ENCODE results near the gene KNDC1.

KNDC1 gene

DNA sequence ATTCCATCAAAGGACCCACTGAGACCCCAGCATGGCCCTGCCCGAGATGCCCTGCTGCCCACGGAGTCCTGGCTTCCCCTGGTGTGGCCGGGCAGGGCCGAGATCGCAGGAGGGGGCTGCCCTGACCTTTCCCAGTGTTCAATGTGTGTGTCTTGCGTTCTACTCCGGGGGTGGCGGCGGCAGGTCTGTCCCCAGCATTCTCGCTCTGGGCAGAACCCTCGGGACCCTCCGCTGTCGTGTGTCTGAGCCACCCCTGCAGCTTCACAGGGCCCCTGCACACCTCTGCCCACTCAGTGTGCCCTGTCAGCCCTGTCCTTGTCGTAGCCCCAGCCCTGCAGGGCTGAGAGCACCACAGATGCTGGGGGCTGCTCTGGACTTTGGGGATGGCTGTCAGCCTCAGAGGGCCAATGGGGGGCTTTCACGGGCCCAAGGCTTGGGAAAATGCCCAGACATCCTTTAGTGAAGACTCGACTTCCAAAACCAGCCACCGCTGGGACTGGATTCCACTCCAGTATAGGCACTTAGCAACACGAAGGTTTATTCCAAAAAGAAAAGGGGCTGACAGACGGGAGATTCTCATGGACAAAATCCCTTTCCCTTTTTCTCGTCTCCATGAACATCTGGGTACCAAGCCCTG, 30.0 kb upstream of the KNDC1 start:
- Histone ChIP-seq H3K4me1 (ENCODE audit: control insufficient read depth, insufficient read depth, low read length) (no peaks in the 10 kb centered on the region), H3K4me3 (ENCODE audit: low read depth, low read length) (no peak overlapping the region), H3K27ac (ENCODE audit: extremely low read depth, low read depth, low read length) (no peak overlapping the region), H3K36me3 (ENCODE audit: control insufficient read depth in 2 of 2, insufficient read depth in 1 of 2, low read length in 2 of 2) (no peaks in the 10 kb centered on the region), H3K9me3 (ENCODE audit: control insufficient read depth, insufficient read depth, low read depth, low read length) (no peaks in the 10 kb centered on the region)
- ChIA-PET CTCF (no interaction called here), POLR2A (no interaction called here)
- TF ChIP-seq ZBTB21 (tag by site-specific recombination; IDR thresholded peaks at IDR 0.05) (no peak), ZNF239 (tag by site-specific recombination; IDR thresholded peaks at IDR 0.05) (no peak), ZNF184 (tag by site-specific recombination; IDR thresholded peaks at IDR 0.05) (no peak), SP3 (tag by site-specific recombination; IDR thresholded peaks at IDR 0.05) (no peak), ZNF394 (tag by site-specific recombination; IDR thresholded peaks at IDR 0.05; ENCODE audit: borderline replicate concordance) (no peak), ZNF629 (tag by site-specific recombination; IDR thresholded peaks at IDR 0.05) (no peak), ZNF202 (tag by site-specific recombination; IDR thresholded peaks at IDR 0.05; ENCODE audit: borderline replicate concordance) (no peak), ZNF324 (tag by site-specific recombination; IDR thresholded peaks at IDR 0.05) (no peak), ZNF776 (tag by site-specific recombination; IDR thresholded peaks at IDR 0.05; ENCODE audit: borderline replicate concordance) (no peak), ZNF416 (tag by site-specific recombination; IDR thresholded peaks at IDR 0.05) (no peak), ZNF350 (tag by site-specific recombination; IDR thresholded peaks at IDR 0.05) (no peak), ZNF521 (tag by site-specific recombination; IDR thresholded peaks at IDR 0.05) (no peak)
- TF ChIP-seq, protein P1, sequence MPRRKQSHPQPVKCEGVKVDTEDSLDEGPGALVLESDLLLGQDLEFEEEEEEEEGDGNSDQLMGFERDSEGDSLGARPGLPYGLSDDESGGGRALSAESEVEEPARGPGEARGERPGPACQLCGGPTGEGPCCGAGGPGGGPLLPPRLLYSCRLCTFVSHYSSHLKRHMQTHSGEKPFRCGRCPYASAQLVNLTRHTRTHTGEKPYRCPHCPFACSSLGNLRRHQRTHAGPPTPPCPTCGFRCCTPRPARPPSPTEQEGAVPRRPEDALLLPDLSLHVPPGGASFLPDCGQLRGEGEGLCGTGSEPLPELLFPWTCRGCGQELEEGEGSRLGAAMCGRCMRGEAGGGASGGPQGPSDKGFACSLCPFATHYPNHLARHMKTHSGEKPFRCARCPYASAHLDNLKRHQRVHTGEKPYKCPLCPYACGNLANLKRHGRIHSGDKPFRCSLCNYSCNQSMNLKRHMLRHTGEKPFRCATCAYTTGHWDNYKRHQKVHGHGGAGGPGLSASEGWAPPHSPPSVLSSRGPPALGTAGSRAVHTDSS (tag by site-specific recombination; IDR thresholded peaks at IDR 0.05): no peak
- TF ChIP-seq, protein P2, sequence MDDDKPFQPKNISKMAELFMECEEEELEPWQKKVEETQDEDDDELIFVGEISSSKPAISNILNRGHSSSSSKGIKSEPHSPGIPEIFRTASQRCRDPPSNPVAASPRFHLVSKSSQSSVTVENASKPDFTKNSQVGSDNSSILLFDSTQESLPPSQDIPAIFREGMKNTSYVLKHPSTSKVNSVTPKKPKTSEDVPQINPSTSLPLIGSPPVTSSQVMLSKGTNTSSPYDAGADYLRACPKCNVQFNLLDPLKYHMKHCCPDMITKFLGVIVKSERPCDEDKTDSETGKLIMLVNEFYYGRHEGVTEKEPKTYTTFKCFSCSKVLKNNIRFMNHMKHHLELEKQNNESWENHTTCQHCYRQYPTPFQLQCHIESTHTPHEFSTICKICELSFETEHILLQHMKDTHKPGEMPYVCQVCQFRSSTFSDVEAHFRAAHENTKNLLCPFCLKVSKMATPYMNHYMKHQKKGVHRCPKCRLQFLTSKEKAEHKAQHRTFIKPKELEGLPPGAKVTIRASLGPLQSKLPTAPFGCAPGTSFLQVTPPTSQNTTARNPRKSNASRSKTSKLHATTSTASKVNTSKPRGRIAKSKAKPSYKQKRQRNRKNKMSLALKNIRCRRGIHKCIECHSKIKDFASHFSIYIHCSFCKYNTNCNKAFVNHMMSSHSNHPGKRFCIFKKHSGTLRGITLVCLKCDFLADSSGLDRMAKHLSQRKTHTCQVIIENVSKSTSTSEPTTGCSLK (tag by site-specific recombination; IDR thresholded peaks at IDR 0.05): no peak
- TF ChIP-seq, protein P3, sequence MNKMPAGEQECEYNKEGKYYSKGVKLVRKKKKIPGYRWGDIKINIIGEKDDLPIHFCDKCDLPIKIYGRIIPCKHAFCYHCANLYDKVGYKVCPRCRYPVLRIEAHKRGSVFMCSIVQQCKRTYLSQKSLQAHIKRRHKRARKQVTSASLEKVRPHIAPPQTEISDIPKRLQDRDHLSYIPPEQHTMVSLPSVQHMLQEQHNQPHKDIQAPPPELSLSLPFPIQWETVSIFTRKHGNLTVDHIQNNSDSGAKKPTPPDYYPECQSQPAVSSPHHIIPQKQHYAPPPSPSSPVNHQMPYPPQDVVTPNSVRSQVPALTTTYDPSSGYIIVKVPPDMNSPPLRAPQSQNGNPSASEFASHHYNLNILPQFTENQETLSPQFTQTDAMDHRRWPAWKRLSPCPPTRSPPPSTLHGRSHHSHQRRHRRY (tag by site-specific recombination; IDR thresholded peaks at IDR 0.05): no peak
- TF ChIP-seq, protein P4, sequence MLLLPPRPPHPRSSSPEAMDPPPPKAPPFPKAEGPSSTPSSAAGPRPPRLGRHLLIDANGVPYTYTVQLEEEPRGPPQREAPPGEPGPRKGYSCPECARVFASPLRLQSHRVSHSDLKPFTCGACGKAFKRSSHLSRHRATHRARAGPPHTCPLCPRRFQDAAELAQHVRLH (tag by site-specific recombination; IDR thresholded peaks at IDR 0.05): no peak
- TF ChIP-seq, protein P5, sequence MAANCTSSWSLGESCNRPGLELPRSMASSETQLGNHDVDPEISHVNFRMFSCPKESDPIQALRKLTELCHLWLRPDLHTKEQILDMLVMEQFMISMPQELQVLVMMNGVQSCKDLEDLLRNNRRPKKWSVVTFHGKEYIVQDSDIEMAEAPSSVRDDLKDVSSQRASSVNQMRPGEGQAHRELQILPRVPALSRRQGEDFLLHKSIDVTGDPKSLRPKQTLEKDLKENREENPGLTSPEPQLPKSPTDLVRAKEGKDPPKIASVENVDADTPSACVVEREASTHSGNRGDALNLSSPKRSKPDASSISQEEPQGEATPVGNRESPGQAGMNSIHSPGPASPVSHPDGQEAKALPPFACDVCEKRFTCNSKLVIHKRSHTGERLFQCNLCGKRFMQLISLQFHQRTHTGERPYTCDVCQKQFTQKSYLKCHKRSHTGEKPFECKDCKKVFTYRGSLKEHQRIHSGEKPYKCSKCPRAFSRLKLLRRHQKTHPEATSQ (tag by site-specific recombination; IDR thresholded peaks at IDR 0.05): no peak
- TF ChIP-seq, protein P6, sequence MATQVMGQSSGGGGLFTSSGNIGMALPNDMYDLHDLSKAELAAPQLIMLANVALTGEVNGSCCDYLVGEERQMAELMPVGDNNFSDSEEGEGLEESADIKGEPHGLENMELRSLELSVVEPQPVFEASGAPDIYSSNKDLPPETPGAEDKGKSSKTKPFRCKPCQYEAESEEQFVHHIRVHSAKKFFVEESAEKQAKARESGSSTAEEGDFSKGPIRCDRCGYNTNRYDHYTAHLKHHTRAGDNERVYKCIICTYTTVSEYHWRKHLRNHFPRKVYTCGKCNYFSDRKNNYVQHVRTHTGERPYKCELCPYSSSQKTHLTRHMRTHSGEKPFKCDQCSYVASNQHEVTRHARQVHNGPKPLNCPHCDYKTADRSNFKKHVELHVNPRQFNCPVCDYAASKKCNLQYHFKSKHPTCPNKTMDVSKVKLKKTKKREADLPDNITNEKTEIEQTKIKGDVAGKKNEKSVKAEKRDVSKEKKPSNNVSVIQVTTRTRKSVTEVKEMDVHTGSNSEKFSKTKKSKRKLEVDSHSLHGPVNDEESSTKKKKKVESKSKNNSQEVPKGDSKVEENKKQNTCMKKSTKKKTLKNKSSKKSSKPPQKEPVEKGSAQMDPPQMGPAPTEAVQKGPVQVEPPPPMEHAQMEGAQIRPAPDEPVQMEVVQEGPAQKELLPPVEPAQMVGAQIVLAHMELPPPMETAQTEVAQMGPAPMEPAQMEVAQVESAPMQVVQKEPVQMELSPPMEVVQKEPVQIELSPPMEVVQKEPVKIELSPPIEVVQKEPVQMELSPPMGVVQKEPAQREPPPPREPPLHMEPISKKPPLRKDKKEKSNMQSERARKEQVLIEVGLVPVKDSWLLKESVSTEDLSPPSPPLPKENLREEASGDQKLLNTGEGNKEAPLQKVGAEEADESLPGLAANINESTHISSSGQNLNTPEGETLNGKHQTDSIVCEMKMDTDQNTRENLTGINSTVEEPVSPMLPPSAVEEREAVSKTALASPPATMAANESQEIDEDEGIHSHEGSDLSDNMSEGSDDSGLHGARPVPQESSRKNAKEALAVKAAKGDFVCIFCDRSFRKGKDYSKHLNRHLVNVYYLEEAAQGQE (tag by site-specific recombination; IDR thresholded peaks at IDR 0.05): no peak
- TF ChIP-seq, protein P7, sequence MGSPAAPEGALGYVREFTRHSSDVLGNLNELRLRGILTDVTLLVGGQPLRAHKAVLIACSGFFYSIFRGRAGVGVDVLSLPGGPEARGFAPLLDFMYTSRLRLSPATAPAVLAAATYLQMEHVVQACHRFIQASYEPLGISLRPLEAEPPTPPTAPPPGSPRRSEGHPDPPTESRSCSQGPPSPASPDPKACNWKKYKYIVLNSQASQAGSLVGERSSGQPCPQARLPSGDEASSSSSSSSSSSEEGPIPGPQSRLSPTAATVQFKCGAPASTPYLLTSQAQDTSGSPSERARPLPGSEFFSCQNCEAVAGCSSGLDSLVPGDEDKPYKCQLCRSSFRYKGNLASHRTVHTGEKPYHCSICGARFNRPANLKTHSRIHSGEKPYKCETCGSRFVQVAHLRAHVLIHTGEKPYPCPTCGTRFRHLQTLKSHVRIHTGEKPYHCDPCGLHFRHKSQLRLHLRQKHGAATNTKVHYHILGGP (tag by site-specific recombination; IDR thresholded peaks at IDR 0.05): no peak
